ENCODE results near the gene CENPP.

DNA sequence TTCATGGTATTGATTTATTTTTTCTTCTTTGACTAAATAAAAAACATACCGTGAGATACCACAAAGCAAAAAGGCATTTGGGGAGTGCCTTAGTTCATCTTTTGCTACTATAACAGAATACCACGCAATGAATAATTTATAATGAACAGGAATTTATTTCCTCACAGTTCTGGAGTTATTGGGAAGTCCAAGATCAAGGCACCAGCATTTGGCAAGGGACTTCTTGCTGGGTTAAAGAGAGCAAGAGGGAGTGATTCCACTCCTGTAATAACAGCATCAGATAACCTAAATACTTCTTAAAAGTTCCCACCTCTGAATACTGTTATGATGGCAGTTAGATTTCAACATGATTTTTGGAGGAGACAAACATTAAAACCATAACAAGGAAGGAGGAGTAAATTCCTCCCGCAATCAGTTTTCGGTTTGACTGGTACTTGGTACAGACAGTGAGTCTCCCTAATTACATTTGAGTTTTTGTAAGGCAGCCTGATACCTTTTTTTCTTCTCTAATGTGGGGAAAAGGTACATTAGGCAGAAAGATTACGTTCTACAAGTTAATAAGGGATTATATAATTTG, 107.3 kb downstream of the CENPP start:
- TF ChIP-seq, protein P1, sequence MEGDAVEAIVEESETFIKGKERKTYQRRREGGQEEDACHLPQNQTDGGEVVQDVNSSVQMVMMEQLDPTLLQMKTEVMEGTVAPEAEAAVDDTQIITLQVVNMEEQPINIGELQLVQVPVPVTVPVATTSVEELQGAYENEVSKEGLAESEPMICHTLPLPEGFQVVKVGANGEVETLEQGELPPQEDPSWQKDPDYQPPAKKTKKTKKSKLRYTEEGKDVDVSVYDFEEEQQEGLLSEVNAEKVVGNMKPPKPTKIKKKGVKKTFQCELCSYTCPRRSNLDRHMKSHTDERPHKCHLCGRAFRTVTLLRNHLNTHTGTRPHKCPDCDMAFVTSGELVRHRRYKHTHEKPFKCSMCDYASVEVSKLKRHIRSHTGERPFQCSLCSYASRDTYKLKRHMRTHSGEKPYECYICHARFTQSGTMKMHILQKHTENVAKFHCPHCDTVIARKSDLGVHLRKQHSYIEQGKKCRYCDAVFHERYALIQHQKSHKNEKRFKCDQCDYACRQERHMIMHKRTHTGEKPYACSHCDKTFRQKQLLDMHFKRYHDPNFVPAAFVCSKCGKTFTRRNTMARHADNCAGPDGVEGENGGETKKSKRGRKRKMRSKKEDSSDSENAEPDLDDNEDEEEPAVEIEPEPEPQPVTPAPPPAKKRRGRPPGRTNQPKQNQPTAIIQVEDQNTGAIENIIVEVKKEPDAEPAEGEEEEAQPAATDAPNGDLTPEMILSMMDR (IDR thresholded peaks at IDR 0.05; ENCODE audit: insufficient read depth, low read length, poor library complexity, severe bottlenecking) = no peak
- no peak for TF ChIP-seq EZH2phosphoT487 (conservative IDR thresholded peaks at IDR 0.05; ENCODE audit: low read length)
